IPS DF 4.7 (cell line): ENCODE results near the gene OR2T12.
"Not testable (repeated sequence)": the region's sequence is repeated elsewhere in the genome, so short reads cannot be mapped to it uniquely, and the experiment has no call there.

Experiments used
- DNase-seq: peaks from one replicate; pipeline ENCODE4 v3.0.0-alpha.2; 2013; ENCODE audit warnings: low spot score; ENCODE audit errors: extremely low read depth

Gene OR2T12

GRCh38 chr1:248303324-248303723 lies at the start of gene OR2T12:
Gene OR2T12 (minus strand): TSS chr1:248303424. CDS start chr1:248295578, 7,846 bp downstream.
- no peak for DNase-seq

- DNase-seq = no peak
These were observed 45.3 kb upstream of the OR2T12 start, which contains the start of gene OR14C36 for GRCh38 chr1:248348475-248348874. Gene OR14C36 (plus strand): TSS chr1:248348775. CDS start chr1:248348775, 0 bp downstream.

GRCh38 chr1:248343451-248343850 lies 40.2 kb upstream of the OR2T12 start:
- no peak for DNase-seq

GRCh38 chr1:248324468-248324867 lies 21.2 kb upstream of the OR2T12 start, which contains the start of gene OR2M7:
Gene OR2M7 (minus strand): TSS chr1:248324568. CDS start chr1:248324568, 0 bp downstream.
- DNase-seq = no peak

GRCh38 chr1:248316796-248317195 lies 13.6 kb upstream of the OR2T12 start:
- DNase-seq = no peak

GRCh38 chr1:248306740-248307139 lies 3.5 kb upstream of the OR2T12 start:
- not testable (repeated sequence) for DNase-seq

- DNase-seq = no peak
These were observed 2.9 kb upstream of the OR2T12 start for GRCh38 chr1:248306103-248306502.

- DNase-seq = not testable (repeated sequence)
These were observed 2.4 kb upstream of the OR2T12 start for GRCh38 chr1:248305672-248306071.

GRCh38 chr1:248288391-248288790 lies 14.8 kb downstream of the OR2T12 start:
- no peak for DNase-seq

- no peak for DNase-seq
These were observed 25.3 kb downstream of the OR2T12 start, which contains the start of gene OR2T33 for GRCh38 chr1:248277876-248278275. Gene OR2T33 (minus strand): TSS chr1:248277976. CDS start chr1:248273814, 4,162 bp downstream.

- not testable (repeated sequence) for DNase-seq
These were observed 30.0 kb downstream of the OR2T12 start for GRCh38 chr1:248273225-248273624.

- no peak for DNase-seq
These were observed 35.0 kb downstream of the OR2T12 start for GRCh38 chr1:248268178-248268577.

GRCh38 chr1:248259309-248259708 lies 43.9 kb downstream of the OR2T12 start:
- not testable (repeated sequence) for DNase-seq

GRCh38 chr1:248243204-248243603 lies 60.0 kb downstream of the OR2T12 start:
- peak; percentile 3 for DNase-seq
